T-cell (primary cell): ENCODE data around the gene TTC9C. TPM values are rescaled to one million over a fixed set of nuclear protein-coding genes. Genes with fewer than 3 reads are reported as not detected.

Experiments used
- ATAC-seq, 4 experiments: fragments of 200-7000 bp in 3 of 4; fragments of 150-1000 bp in 1 of 4; cut with Tn5 transposase; replicated peaks in 1 of 4; 1 replicate in 3 of 4; 2 replicates in 1 of 4; pipeline ENCODE4 v1.10.0; 2021; ENCODE audit warnings: moderate library complexity in 3 of 4, mild to moderate bottlenecking in 2 of 4, moderate number of reproducible peaks in 1 of 4
- CTCF ChIA-PET, 2 donors: fragments of 300-600 bp; sonication (Branson Sonifier 250); formaldehyde crosslinking; loops; one replicate each; lab custom pipeline; 2022; ENCODE audit warnings: antibody characterized with exemption in 2 of 2; lab: Charles Lee
- POLR2A ChIA-PET, 2 donors: fragments of 300-600 bp; sonication (Branson Sonifier 250); formaldehyde crosslinking; loops; one replicate each; lab custom pipeline; 2022; ENCODE audit warnings: antibody characterized with exemption in 2 of 2; lab: Charles Lee
- DNase-seq, 35 experiments: peaks; one replicate each; pipeline versions ENCODE4 v3.0.0 to v3.0.0-alpha.2; 2013 to 2023
- H3K27ac ChIP-seq: one replicate; pipeline ENCODE4 v1.5.1; 2013; ENCODE audit warnings: low read length
- H3K27me3 ChIP-seq, 2 experiments: replicated peaks in 1 of 2; 1 replicate in 1 of 2; 2 replicates in 1 of 2; pipeline versions ENCODE4 v1.6.1 to v1.7.0; 2013; ENCODE audit warnings: low read length in 1 of 2, mixed read lengths in 1 of 2; ENCODE audit not compliant: control insufficient read depth in 2 of 2, insufficient read depth in 2 of 2; ENCODE audit errors: extremely low read depth in 1 of 2
- H3K36me3 ChIP-seq, 2 donors: 1 replicate in 1 of 2; 2 replicates in 1 of 2; pipeline versions ENCODE4 v1.6.1 to v1.7.0; 2013; ENCODE audit warnings: low read length in 1 of 2; ENCODE audit not compliant: control insufficient read depth in 2 of 2, insufficient read depth in 1 of 2; ENCODE audit errors: extremely low read depth in 1 of 2
- H3K4me1 ChIP-seq, 2 experiments: 1 replicate in 1 of 2; 2 replicates in 1 of 2; pipeline versions ENCODE4 v1.6.1 to v1.7.0; 2013; ENCODE audit warnings: low read length in 2 of 2, mixed read lengths in 1 of 2; ENCODE audit not compliant: insufficient read depth in 2 of 2, control insufficient read depth in 1 of 2; ENCODE audit errors: extremely low read depth in 1 of 2
- H3K4me3 ChIP-seq, 2 donors: 1 replicate in 1 of 2; 2 replicates in 1 of 2; pipeline versions ENCODE4 v1.5.1 to v1.7.0; 2013; ENCODE audit warnings: mild to moderate bottlenecking in 2 of 2, low read length in 1 of 2, moderate library complexity in 1 of 2; ENCODE audit not compliant: control insufficient read depth in 1 of 2; ENCODE audit errors: extremely low read depth in 1 of 2
- H3K9me3 ChIP-seq: 2 replicates; pipeline ENCODE4 v1.7.0; 2013
- H3K27ac Mint-ChIP-seq, 2 donors: one replicate each; pipeline ENCODE4 v1.8.0; 2020 to 2021; ENCODE audit warnings: mild to moderate bottlenecking in 2 of 2, mixed read lengths in 2 of 2
- H3K27me3 Mint-ChIP-seq, 2 donors: one replicate each; pipeline ENCODE4 v1.8.0; 2021 to 2022; ENCODE audit warnings: mixed read lengths in 2 of 2
- H3K36me3 Mint-ChIP-seq: one replicate; pipeline ENCODE4 v1.8.0; 2021; ENCODE audit warnings: mixed read lengths
- H3K4me1 Mint-ChIP-seq, 3 donors: one replicate each; pipeline ENCODE4 v1.8.0; 2020 to 2022; ENCODE audit warnings: mixed read lengths in 3 of 3, mild to moderate bottlenecking in 1 of 3
- H3K4me3 Mint-ChIP-seq, 3 donors: one replicate each; pipeline ENCODE4 v1.8.0; 2020 to 2022; ENCODE audit warnings: mild to moderate bottlenecking in 3 of 3, mixed read lengths in 3 of 3, moderate library complexity in 3 of 3
- H3K9me3 Mint-ChIP-seq, 3 donors: one replicate each; pipeline ENCODE4 v1.8.0; 2020 to 2022; ENCODE audit warnings: mixed read lengths in 3 of 3
- WGBS: methylation state at CpG from one replicate; pipeline ENCODE4 v1.1.5; 2013; ENCODE audit warnings: missing lambda C conversion rate; ENCODE audit not compliant: insufficient coverage; 5-methylcytosine and 5-hydroxymethylcytosine counted together
- total RNA-seq, 35 experiments: library from RNA in 6 of 35; stranded (reverse) in 6 of 35; fragments of 120-200 nt in 1 of 35; gene quantifications; one replicate each; pipeline versions ENCODE4 v1.2.1 to v1.2.4 and lab custom pipeline; 2013 to 2026

The TTC9C gene
- total RNA-seq, 5 donors from 2014 or later (not counting 1 experiment from before 2014, with no cell fraction given) = 15.4 to 54.5 (median 44.6) TPM

GRCh38 chr11:62708392-62708791 is 19.9 kb upstream of the TTC9C start:
- Histone ChIP-seq H3K27ac (peak overlapping the region; percentile 94), H3K9me3 (no peaks in the 10 kb centered on the region), H3K4me1 (peaks cover 19 to 50% of the 10 kb centered on the region in 2 experiments), H3K27me3 (no peaks in the 10 kb centered on the region), H3K4me3 (peak overlapping the region; percentile 70 to 71), H3K36me3 (peaks cover 0 to 25% of the 10 kb centered on the region in 2 donors)
- ATAC-seq (no peak), DNase-seq (no peak)
- 100% methylated on average over 2 of the region's 5 CpGs for WGBS
- H3K4me1 Mint-ChIP-seq = peaks cover 57 to 65% (median 60%) of the 10 kb centered on the region in 3 donors
- peak overlapping the region; percentile 88 to 97 (median 90) for H3K4me3 Mint-ChIP-seq
- H3K27ac Mint-ChIP-seq = peak overlapping the region; percentile 95 to 97
- ChIA-PET POLR2A (interaction anchor here (0.5 to 2.2 kb wide), 8 partner anchors 19 to 173 kb away, joined by 3 to 8 read pairs (median 4); partner anchors contain the start of genes HNRNPUL2 (in 1 of the 2), TUT1 (in 1 of the 2), UQCC3 (in 1 of the 2) and ZBTB3 (in 1 of the 2)), CTCF (interaction anchor here (0.5 to 1.4 kb wide), 5 partner anchors 45 to 284 kb away, joined by 4 to 6 read pairs (median 4); partner anchors contain the start of genes SLC3A2 (in 1 of the 2) and ZBTB3 (in 1 of the 2))
- no peaks in the 10 kb centered on the region for H3K9me3 Mint-ChIP-seq
- H3K36me3 Mint-ChIP-seq = peaks cover 13% of the 10 kb centered on the region
- H3K27me3 Mint-ChIP-seq = no peaks in the 10 kb centered on the region

GRCh38 chr11:62708793-62709192 is 19.5 kb upstream of the TTC9C start:
- peak overlapping the region; percentile 70 to 71 for H3K4me3 ChIP-seq
- CTCF ChIA-PET = interaction anchor here (0.5 to 1.4 kb wide), 7 partner anchors 17 to 284 kb away, joined by 3 to 6 read pairs (median 4); partner anchors contain the start of genes HNRNPUL2 (in 1 of the 2), SLC3A2 (in 1 of the 2) and ZBTB3 (in 1 of the 2)
- H3K4me3 Mint-ChIP-seq = peak overlapping the region; percentile 88 to 97 (median 90)

DNA sequence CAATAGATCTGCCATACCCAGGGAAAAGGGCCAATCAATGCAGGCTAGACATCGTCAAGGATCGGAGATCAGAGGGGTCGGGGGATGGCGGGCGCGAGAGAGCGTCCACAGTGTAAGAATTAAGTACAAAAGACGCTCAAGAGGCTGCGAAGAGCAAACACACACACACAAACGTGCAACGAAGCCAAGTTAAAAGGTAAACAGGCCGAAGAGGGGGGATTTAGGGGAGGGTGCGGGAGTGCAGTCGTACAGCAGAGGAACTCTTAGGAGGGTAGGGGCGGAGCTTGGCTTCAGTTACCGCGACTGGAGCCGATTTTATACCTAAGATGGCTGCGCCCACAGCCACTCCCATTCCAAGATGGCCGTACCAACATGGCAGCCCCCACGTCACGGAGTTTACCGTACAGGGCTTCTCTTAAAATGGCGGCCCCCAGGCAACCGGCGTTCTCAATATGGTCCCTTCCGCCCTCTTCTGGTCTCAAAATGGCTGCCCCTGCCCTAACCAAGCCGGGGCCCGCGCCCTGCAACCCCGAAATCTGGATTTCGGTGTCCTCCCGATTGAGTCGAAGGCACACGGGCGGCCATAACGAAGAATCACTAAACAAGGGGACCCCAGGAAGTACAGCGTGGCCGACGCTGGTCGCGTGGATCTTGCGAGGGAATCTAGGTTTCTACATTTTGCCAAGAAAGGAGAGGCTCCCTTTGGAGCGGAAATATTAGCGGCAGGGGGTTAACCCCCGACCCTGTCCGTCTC is 18.9 kb upstream of the TTC9C start:
- H3K9me3 Mint-ChIP-seq = no peaks in the 10 kb centered on the region
- H3K27me3 Mint-ChIP-seq = no peaks in the 10 kb centered on the region
- peak overlapping the region; percentile 94 for H3K27ac ChIP-seq
- H3K27me3 ChIP-seq = no peaks in the 10 kb centered on the region
- H3K4me1 Mint-ChIP-seq = peaks cover 63 to 74% (median 67%) of the 10 kb centered on the region in 3 donors
- peak overlapping the region; percentile 70 to 71 for H3K4me3 ChIP-seq
- peaks cover 0 to 35% of the 10 kb centered on the region in 2 donors for H3K36me3 ChIP-seq
- DNase-seq (peak; percentile 90 to 99 (median 97)), ATAC-seq (peak; percentile 80 to 85 (median 82))
- peaks cover 19 to 50% of the 10 kb centered on the region in 2 experiments for H3K4me1 ChIP-seq
- H3K36me3 Mint-ChIP-seq = peaks cover 21% of the 10 kb centered on the region
- peak overlapping the region; percentile 95 to 97 for H3K27ac Mint-ChIP-seq
- ChIA-PET POLR2A (interaction anchor here (0.5 to 2.2 kb wide), 12 partner anchors 18 to 145 kb away, joined by 3 to 10 read pairs (median 5); partner anchors contain the start of genes C11orf98 (in 1 of the 2), CSKMT (in 1 of the 2), EEF1G (in 1 of the 2) and HNRNPUL2 (in 1 of the 2)), CTCF (interaction anchor here in 1 of 2 donors (0.6 to 1.4 kb wide), 5 partner anchors 17 to 285 kb away, joined by 3 to 6 read pairs (median 4); partner anchors contain the start of genes HNRNPUL2 and SLC3A2)
- 1% methylated on average over 34 of the region's 47 CpGs for WGBS
- no peaks in the 10 kb centered on the region for H3K9me3 ChIP-seq
- peak overlapping the region; percentile 88 to 97 (median 90) for H3K4me3 Mint-ChIP-seq

More at GRCh38 chr11:62708793-62709192, 19.5 kb upstream of the TTC9C start:
- 0% methylated on average over 4 of the region's 7 CpGs for WGBS
- Mint-ChIP-seq H3K36me3 (peaks cover 16% of the 10 kb centered on the region), H3K27ac (peak overlapping the region; percentile 95 to 97), H3K27me3 (no peaks in the 10 kb centered on the region), H3K4me1 (peaks cover 60 to 69% (median 63%) of the 10 kb centered on the region in 3 donors), H3K9me3 (no peaks in the 10 kb centered on the region)
- DNase-seq (peak in 28 of 35 experiments; percentile 18 to 64 (median 35)), ATAC-seq (peak; percentile 27 to 45 (median 34))
- Histone ChIP-seq H3K9me3 (no peaks in the 10 kb centered on the region), H3K27me3 (no peaks in the 10 kb centered on the region), H3K4me1 (peaks cover 19 to 50% of the 10 kb centered on the region in 2 experiments), H3K36me3 (peaks cover 0 to 29% of the 10 kb centered on the region in 2 donors), H3K27ac (peak overlapping the region; percentile 94)
- POLR2A ChIA-PET = interaction anchor here (0.5 to 2.2 kb wide), 11 partner anchors 19 to 173 kb away, joined by 3 to 8 read pairs (median 4); partner anchors contain the start of genes C11orf98 (in 1 of the 2), CSKMT (in 1 of the 2), EEF1G (in 1 of the 2) and HNRNPUL2 (in 1 of the 2)

- ChIA-PET CTCF (interaction anchor here in 1 of 2 donors (1.2 kb wide), 1 partner anchor 17 kb away, joined by 5 read pairs; the partner anchor contains the start of gene HNRNPUL2), POLR2A (interaction anchor here (0.5 to 2.2 kb wide), 7 partner anchors 33 to 136 kb away, joined by 3 to 10 read pairs (median 6); partner anchors contain the start of genes C11orf98 (in 1 of the 2), CSKMT (in 1 of the 2), EEF1G (in 1 of the 2) and UQCC3 (in 1 of the 2))
- DNase-seq (peak in 3 of 35 experiments; percentile 2 to 16 (median 13)), ATAC-seq (no peak)
- Histone ChIP-seq H3K4me3 (peak overlapping the region; percentile 70 to 71), H3K9me3 (no peaks in the 10 kb centered on the region), H3K4me1 (peaks cover 19 to 50% of the 10 kb centered on the region in 2 experiments), H3K36me3 (peaks cover 0 to 39% of the 10 kb centered on the region in 2 donors), H3K27me3 (no peaks in the 10 kb centered on the region), H3K27ac (peak overlapping the region; percentile 94)
- WGBS = 65% methylated on average over 4 of the region's 7 CpGs
- H3K4me1 Mint-ChIP-seq = peaks cover 64 to 77% (median 70%) of the 10 kb centered on the region in 3 donors
- H3K36me3 Mint-ChIP-seq = peaks cover 23% of the 10 kb centered on the region
- peak overlapping the region; percentile 95 to 97 for H3K27ac Mint-ChIP-seq
- H3K4me3 Mint-ChIP-seq = peak overlapping the region; percentile 88 to 97 (median 90)
- H3K9me3 Mint-ChIP-seq = no peaks in the 10 kb centered on the region
- H3K27me3 Mint-ChIP-seq = no peaks in the 10 kb centered on the region
Observed at GRCh38 chr11:62710001-62710345, 18.3 kb upstream of the TTC9C start.

DNA sequence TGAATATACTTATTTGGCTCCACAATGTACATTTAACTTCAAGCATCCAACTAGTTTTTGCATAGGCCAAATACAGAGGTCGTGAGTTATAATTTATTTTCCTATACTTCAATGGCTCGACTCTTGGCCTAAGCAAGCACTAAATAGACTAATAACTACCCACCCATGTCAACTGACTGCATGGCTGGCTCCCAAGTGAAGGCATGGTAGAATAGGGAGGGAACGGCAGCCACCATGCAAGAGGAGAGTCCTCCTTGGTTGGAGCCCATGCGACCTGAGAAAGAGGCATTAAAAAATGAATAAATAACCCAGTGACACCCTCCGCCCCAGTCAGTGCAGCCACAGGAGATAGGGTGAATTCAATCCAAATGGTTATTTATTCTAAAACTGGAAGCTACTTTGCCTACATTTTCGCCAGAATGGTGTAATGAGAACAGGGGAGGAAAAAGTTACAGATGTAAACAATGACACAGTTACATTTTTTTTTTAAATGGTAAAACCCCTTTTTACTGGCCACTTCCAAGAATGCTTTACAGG is 15.9 kb upstream of the TTC9C start:
- Histone ChIP-seq H3K27ac (no peak overlapping the region), H3K36me3 (peaks cover 8 to 63% of the 10 kb centered on the region in 2 donors), H3K4me1 (peaks cover 11 to 29% of the 10 kb centered on the region in 2 experiments), H3K4me3 (no peak overlapping the region), H3K9me3 (no peaks in the 10 kb centered on the region), H3K27me3 (no peaks in the 10 kb centered on the region)
- DNase-seq (no peak), ATAC-seq (no peak)
- Mint-ChIP-seq H3K4me3 (peak overlapping the region in 1 of 3 donors; percentile 2), H3K27ac (peak overlapping the region; percentile 84 to 89), H3K27me3 (no peaks in the 10 kb centered on the region), H3K9me3 (no peaks in the 10 kb centered on the region), H3K4me1 (peaks cover 54 to 72% (median 62%) of the 10 kb centered on the region in 3 donors), H3K36me3 (peaks cover 44% of the 10 kb centered on the region)
- 100% methylated on average over 1 of the region's 6 CpGs for WGBS
- CTCF ChIA-PET = interaction anchor here in 1 of 2 donors (1.0 kb wide), 1 partner anchor 12 kb away, joined by 4 read pairs; no protein-coding TSS in a partner anchor
- POLR2A ChIA-PET = interaction anchor here in 1 of 2 donors (0.9 kb wide), 1 partner anchor 15 kb away, joined by 4 read pairs; the partner anchor contains the start of gene HNRNPUL2
